ENCODE measurements around the gene TGFA. TPM values are rescaled to one million over a fixed set of nuclear protein-coding genes. Genes with fewer than 3 reads are reported as not detected.

The TGFA gene
- total RNA-seq, 1 experiment from 2014 or later = 8.1 TPM

- no peak for DNase-seq (ENCODE audit: low read depth)
Measured at GRCh38 chr2:70420143-70420542, 133.5 kb downstream of the TGFA start.

GRCh38 chr2:70418514-70418913, 135.1 kb downstream of the TGFA start:
- DNase-seq (ENCODE audit: low read depth) = no peak

GRCh38 chr2:70417011-70417410, 136.6 kb downstream of the TGFA start:
- DNase-seq (ENCODE audit: low read depth) = no peak

DNA sequence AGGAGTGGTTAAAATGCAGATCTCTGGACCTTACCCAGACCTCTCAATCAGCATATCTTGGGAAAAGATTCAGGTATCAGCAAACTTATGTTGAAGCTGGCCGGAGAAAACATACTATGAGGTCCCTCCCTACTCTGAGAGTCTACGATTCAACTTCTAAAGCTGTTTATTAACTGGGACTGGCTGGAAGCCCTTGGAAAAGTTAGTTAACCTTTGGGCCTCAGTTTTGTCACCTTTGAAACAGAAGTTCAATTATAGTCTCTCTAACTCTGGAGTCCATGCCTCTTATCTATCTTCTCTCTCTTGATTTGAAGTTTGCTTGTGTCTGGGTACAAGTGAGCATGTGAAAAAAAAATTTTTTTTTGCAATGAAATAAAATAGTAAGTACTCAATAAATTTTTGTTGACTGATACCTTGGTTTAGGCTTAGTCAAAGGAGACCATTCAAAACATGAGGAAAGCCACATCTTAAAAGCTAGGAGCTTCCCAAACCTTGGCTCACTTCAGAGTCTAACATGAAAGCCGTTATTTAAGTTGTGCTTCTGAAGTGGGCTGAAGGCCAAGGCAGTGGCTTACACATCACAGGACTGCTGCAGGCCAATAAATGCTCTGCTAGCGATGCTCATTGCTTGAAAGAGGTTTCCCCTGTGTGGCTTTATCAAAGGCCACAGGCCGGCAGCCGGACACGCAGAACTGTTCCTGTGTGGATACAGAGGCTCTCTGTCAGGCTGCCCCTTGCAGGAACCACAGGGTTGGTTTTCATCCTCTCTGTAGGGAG, 141.1 kb downstream of the TGFA start:
- peak; percentile 23 for DNase-seq (ENCODE audit: low read depth)

DNA sequence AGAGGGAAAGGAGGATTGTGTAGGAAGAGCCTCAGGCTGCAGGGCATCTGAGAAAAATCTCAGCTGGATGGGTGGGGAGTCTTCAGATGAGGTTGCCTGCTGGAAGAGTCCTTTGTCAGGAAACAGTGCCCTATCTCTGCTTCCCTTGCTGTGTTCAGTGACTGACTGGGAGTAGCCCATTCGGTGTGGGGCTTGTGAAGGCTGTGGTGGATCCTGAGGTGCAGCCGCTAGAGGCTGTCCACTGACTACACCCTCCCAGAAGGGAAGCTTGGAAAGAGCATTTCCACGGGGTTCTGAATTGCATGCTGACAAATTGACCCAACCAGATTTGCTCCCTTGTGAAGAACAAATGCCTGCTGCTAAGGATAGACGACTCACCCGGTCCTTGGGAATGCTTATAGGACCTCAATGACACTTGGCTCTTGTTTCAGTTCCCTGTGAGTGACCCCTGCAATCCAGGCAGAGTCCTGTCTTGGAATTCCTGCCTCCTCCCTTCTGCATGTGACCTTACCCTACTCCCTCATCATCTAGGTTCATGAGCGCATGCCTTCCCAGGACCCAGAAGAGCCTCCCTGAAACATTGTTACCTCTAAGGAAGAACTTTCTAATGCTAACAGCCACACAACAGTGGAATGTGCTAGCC, 142.0 kb downstream of the TGFA start:
- no peak for DNase-seq (ENCODE audit: low read depth)

- no peak for DNase-seq (ENCODE audit: low read depth)
Measured at GRCh38 chr2:70403267-70404053, 150.2 kb downstream of the TGFA start.

- DNase-seq (ENCODE audit: low read depth) = no peak
Measured at GRCh38 chr2:70400539-70400938, 153.1 kb downstream of the TGFA start.

- DNase-seq (ENCODE audit: low read depth) = no peak
Measured at GRCh38 chr2:70399046-70399445, 154.6 kb downstream of the TGFA start.

Other genes with a start within 250 kb of the TGFA start
- gene ADD2, start 214.4 kb upstream of the TGFA start, total RNA-seq (2014; rRNA removed; shearing (Covaris generic)) = 6.9 and 9.5 TPM in 2 replicates
- not detected in 2 replicates for gene FIGLA, start 236.8 kb upstream of the TGFA start, total RNA-seq (2014; rRNA removed; shearing (Covaris generic))

Data from M059J (cell line).